ENCODE results near the gene SV2A. TPM values are rescaled to one million over a fixed set of nuclear protein-coding genes. Genes with fewer than 3 reads are reported as not detected.
"Not testable (repeated sequence)": the region's sequence is repeated elsewhere in the genome, so short reads cannot be mapped to it uniquely, and the experiment has no call there.

Gene SV2A
- total RNA-seq, 1 donor from 2014 or later = 17.3 TPM

DNA sequence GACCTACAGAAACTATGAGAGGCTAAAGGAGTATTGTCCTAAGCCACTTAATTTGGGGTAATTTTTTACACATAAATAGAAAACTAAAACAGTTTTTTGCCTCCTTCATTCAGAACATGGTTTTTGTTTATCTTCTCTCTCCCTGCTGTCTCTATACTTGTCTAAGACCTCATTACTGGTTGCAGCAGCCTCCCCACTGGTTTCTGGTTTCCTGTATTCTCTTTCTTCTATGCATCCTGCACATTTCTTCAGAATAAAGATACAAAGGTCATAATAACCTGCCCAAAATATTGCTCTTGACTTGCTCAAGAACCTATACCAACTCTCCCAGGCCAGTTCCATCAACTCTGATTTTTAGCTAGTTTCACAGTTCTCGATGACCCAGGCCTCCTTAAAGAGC is 38.1 kb downstream of the SV2A start:
- intact Hi-C loops (cut with micrococcal nuclease) = no loop called here
- H3K36me3 Mint-ChIP-seq (ENCODE audit: low read depth) = peaks cover 3% of the 10 kb centered on the region
- H3K9me3 Mint-ChIP-seq = no peaks in the 10 kb centered on the region
- peak overlapping the region; percentile 64 for H3K27ac Mint-ChIP-seq
- no peaks in the 10 kb centered on the region for H3K27me3 Mint-ChIP-seq (ENCODE audit: insufficient read depth)
- peak overlapping the region; percentile 38 for H3K4me3 Mint-ChIP-seq
- H3K4me1 Mint-ChIP-seq (ENCODE audit: low read depth) = peaks cover 27% of the 10 kb centered on the region
- DNase-seq (ENCODE audit: low spot score) = no peak

DNA sequence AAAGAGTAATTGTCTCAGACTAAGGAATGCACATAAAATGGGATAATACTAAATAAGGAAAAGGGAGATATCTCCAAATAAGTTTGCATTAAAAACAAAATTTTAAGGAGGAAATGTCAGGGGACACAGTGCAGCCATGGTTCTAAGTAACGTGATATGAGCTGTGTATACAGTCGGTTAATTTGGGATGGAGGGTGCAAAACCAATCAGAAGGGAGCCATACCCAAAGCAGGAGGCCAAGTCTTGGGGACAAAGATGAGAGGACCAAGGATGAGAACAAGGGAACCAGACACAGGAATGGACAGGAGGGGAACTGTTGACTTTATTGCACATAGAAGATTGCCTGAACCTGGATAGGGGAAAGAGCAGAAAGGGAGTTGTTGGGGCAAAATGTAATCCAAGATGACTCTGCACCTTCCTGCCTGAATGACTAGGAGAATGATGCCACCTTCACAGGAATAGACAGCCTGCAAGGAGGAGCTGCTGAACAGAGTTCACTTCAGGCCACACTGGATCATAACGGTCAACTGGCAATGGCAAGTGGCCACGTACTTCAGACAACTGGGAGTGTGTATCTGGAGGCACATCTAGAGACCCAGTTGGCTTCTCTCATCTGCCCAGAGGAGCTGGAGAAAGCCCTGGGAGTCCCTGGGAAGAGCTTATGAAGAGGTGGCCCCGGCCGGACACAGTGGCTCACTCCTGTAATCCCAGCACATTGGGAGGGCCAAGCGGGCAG is 40.3 kb downstream of the SV2A start:
- H3K4me3 Mint-ChIP-seq = no peak overlapping the region
- H3K9me3 Mint-ChIP-seq = no peaks in the 10 kb centered on the region
- no peak for DNase-seq (ENCODE audit: low spot score)
- H3K4me1 Mint-ChIP-seq (ENCODE audit: low read depth) = peaks cover 26% of the 10 kb centered on the region
- intact Hi-C loops (cut with micrococcal nuclease) = no loop called here
- H3K27ac Mint-ChIP-seq = no peak overlapping the region
- H3K36me3 Mint-ChIP-seq (ENCODE audit: low read depth) = peaks cover 3% of the 10 kb centered on the region
- H3K27me3 Mint-ChIP-seq (ENCODE audit: insufficient read depth) = no peaks in the 10 kb centered on the region

- intact Hi-C loops (cut with micrococcal nuclease); DNase-seq (ENCODE audit: low spot score); H3K4me1 Mint-ChIP-seq (ENCODE audit: low read depth); H3K9me3 Mint-ChIP-seq; H3K27ac Mint-ChIP-seq; H3K27me3 Mint-ChIP-seq (ENCODE audit: insufficient read depth); H3K36me3 Mint-ChIP-seq (ENCODE audit: low read depth); H3K4me3 Mint-ChIP-seq: not testable (repeated sequence)
Observed at GRCh38 chr1:149873060-149873459, 44.6 kb downstream of the SV2A start.

GRCh38 chr1:149866887-149867286 is 50.8 kb downstream of the SV2A start:
- H3K4me3 Mint-ChIP-seq; DNase-seq (ENCODE audit: low spot score); intact Hi-C loops (cut with micrococcal nuclease); H3K4me1 Mint-ChIP-seq (ENCODE audit: low read depth); H3K36me3 Mint-ChIP-seq (ENCODE audit: low read depth); H3K9me3 Mint-ChIP-seq; H3K27ac Mint-ChIP-seq; H3K27me3 Mint-ChIP-seq (ENCODE audit: insufficient read depth): not testable (repeated sequence)

DNA sequence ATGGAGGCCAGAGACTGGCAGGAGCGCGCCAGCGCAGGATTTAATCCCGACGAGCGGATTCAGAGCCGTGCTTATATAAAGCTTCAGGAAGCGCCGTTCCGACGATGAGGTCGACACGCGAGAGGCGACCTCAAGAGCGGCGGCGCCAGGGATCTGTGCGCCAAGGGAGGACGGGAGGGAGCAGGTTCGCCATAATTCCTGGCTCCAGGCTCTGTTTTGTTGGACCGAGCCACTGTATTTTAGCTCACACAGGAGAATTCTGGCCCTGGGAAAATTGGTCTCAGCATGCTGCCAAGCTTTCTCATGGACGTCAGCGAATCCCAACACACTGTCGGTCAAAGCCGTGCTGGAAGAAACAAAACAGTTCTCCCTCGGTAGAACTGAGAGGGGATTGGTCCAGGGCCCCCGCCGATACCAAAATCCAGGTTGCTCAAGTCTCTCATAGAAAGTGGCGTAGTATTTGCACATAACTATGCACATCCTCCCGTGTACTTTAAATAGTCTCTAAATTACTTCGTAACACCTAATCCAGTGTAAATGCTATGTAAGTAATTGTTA is 56.1 kb downstream of the SV2A start:
- H3K27ac Mint-ChIP-seq; H3K4me1 Mint-ChIP-seq (ENCODE audit: low read depth); H3K9me3 Mint-ChIP-seq; H3K36me3 Mint-ChIP-seq (ENCODE audit: low read depth); intact Hi-C loops (cut with micrococcal nuclease); H3K27me3 Mint-ChIP-seq (ENCODE audit: insufficient read depth); DNase-seq (ENCODE audit: low spot score); H3K4me3 Mint-ChIP-seq: not testable (repeated sequence)

DNA sequence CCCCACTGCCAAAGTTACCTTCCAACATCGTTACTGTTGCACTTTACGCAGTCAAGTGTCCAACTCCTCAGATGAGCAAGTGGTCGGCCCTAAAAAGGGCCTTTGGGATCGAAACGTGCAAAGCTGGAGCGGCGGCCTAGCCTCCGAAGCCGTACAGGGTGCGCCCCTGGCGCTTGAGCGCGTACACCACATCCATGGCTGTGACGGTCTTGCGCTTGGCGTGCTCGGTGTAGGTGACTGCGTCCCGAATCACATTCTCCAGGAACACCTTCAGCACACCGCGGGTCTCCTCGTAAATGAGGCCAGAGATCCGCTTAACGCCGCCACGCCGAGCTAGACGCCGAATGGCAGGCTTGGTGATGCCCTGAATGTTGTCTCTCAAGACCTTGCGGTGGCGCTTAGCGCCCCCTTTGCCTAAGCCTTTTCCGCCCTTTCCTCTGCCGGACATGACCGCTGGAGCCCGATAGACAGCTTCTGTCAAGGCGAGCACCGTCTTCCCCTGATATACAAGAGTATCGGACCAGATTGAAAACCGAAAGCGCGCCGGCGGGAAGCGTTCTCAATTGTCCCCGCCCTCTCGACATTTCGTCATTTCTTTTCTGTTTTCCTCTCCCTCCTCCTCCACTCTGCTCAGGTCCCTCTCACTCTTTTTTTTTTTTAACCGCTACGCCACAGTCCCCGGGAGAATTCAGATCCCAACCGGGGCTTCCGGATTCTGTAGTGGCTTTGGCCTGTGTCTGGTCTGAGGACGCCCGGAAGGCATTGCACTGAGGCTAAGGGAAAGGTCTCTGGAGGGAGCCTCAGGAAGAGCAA is 56.8 kb downstream of the SV2A start:
- H3K36me3 Mint-ChIP-seq (ENCODE audit: low read depth); H3K27me3 Mint-ChIP-seq (ENCODE audit: insufficient read depth); H3K27ac Mint-ChIP-seq; H3K4me1 Mint-ChIP-seq (ENCODE audit: low read depth); H3K9me3 Mint-ChIP-seq; H3K4me3 Mint-ChIP-seq; DNase-seq (ENCODE audit: low spot score); intact Hi-C loops (cut with micrococcal nuclease): not testable (repeated sequence)

- H3K27ac Mint-ChIP-seq; H3K27me3 Mint-ChIP-seq (ENCODE audit: insufficient read depth); H3K9me3 Mint-ChIP-seq; H3K4me1 Mint-ChIP-seq (ENCODE audit: low read depth); H3K36me3 Mint-ChIP-seq (ENCODE audit: low read depth); intact Hi-C loops (cut with micrococcal nuclease); H3K4me3 Mint-ChIP-seq; DNase-seq (ENCODE audit: low spot score): not testable (repeated sequence)
Observed at GRCh38 chr1:149860271-149860670, 57.4 kb downstream of the SV2A start.

Other genes starting within 250 kb of the SV2A start
- not detected in 2 replicates for gene FCGR1A, start 135.2 kb downstream of the SV2A start, total RNA-seq
- gene BOLA1, start 18.3 kb downstream of the SV2A start, total RNA-seq = 23.9 and 24.3 TPM in 2 replicates
- 125 and 136 TPM in 2 replicates for gene SF3B4, start 10.0 kb upstream of the SV2A start, total RNA-seq
- 5.6 and 8.5 TPM in 2 replicates for gene MTMR11, start 19.0 kb upstream of the SV2A start, total RNA-seq
- 41.1 and 41.8 TPM in 2 replicates for gene OTUD7B, start 92.9 kb upstream of the SV2A start, total RNA-seq
- 25.9 and 30.2 TPM in 2 replicates for gene VPS45, start 149.9 kb upstream of the SV2A start, total RNA-seq
- gene PLEKHO1, start 232.1 kb upstream of the SV2A start, total RNA-seq = 27.1 and 35.4 TPM in 2 replicates

Data from activated T-helper 1 cell treated with anti-CD3 and anti-CD28 coated beads, Interleukin-12 subunit alpha, Interleukin-12 subunit beta, Interleukin-2, Interleukin-4 antibody, amounts not matched to agents 30 ng/mL and 10 ng/mL and 1 ng/mL, durations not matched to agents 14 hours and 24 hours and 36 hours (primary cell).